ENCODE measurements around the gene RSPH10B. TPM values are rescaled to one million over a fixed set of nuclear protein-coding genes. Genes with fewer than 3 reads are reported as not detected.
"Not testable (repeated sequence)": the region's sequence is repeated elsewhere in the genome, so short reads cannot be mapped to it uniquely, and the experiment has no call there.

The RSPH10B gene
- total and polyA plus RNA-seq, 2 of the 8 experiments (the other 6 are each of a cell fraction or from before 2014, with no cell fraction given) = 0.17 to 0.45 TPM

DNA sequence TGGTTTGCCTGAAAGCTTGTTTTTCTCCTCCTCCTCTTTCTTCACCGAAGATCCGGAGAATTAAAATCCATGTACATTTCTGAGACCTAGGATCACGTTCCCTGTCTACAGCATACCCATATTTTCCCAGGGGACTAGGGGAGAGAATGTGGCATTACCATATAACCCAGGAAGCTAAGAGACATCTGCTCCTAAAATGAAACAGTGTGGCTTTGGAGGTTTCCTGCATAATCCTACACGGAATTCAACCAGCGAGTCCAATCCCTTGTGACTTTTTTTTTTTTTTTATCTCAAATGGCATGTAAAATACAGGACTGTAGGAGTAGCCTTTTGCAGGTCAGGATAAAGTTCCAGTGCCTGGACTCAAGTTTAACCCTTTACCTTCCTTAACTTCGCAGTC is 61.7 kb downstream of the RSPH10B start:
- H4K5ac ChIP-seq (ENCODE audit: insufficient read length, low read depth, low read length); H3K23me2 ChIP-seq (ENCODE audit: low read depth, low read length); H3K4me2 ChIP-seq (ENCODE audit: insufficient read depth in 1 of 2, low read depth in 2 of 2, low read length in 2 of 2); FAIRE-seq; H3K4me3 ChIP-seq (ENCODE audit: extremely low read depth in 1 of 4, insufficient read depth in 2 of 4, low read depth in 3 of 4, low read length in 4 of 4); H4K20me1 ChIP-seq (replicated peaks in 1 of 2; ENCODE audit: control insufficient read depth in 1 of 2, insufficient read depth in 2 of 2, low read length in 2 of 2); H2AK5ac ChIP-seq (ENCODE audit: low read depth, low read length); H2BK120ac ChIP-seq (replicated peaks; ENCODE audit: low read depth, low read length); H4K8ac ChIP-seq (ENCODE audit: extremely low read depth, insufficient read depth, low read length); CTCF ChIA-PET (ENCODE audit: partially characterized antibody); H2BK15ac ChIP-seq (ENCODE audit: low read length); H3K4ac ChIP-seq (replicated peaks; ENCODE audit: insufficient read length, low read depth, low read length); H4K91ac ChIP-seq (replicated peaks; ENCODE audit: insufficient read length, low read length); H3K56ac ChIP-seq (replicated peaks; ENCODE audit: insufficient read length, low read depth, low read length); H2BK12ac ChIP-seq (ENCODE audit: low read depth, low read length); H2AFZ ChIP-seq (ENCODE audit: low read length); H3K27ac ChIP-seq (ENCODE audit: low read depth, low read length); H3K79me1 ChIP-seq (ENCODE audit: low read depth, low read length); H3K9me3 ChIP-seq (ENCODE audit: insufficient read depth in 2 of 2, low read depth in 1 of 2, low read length in 1 of 2); H3K14ac ChIP-seq (ENCODE audit: insufficient read length); H3K9ac ChIP-seq (replicated peaks in 1 of 4; ENCODE audit: extremely low read depth in 1 of 4, low read depth in 3 of 4, low read length in 3 of 4); H3K18ac ChIP-seq (ENCODE audit: extremely low read depth, low read length); DNase-seq (ENCODE audit: low read depth in 1 of 2, low spot score in 2 of 2); H3K23ac ChIP-seq (ENCODE audit: insufficient read length); H3K27me3 ChIP-seq (replicated peaks in 1 of 4; ENCODE audit: control insufficient read depth in 3 of 4, extremely low read depth in 1 of 4, insufficient read depth in 3 of 4, low read length in 3 of 4); H2BK5ac ChIP-seq (ENCODE audit: low read depth, low read length); H3K4me1 ChIP-seq (replicated peaks in 1 of 4; ENCODE audit: control insufficient read depth in 3 of 4, insufficient read depth in 4 of 4, low read length in 3 of 4); H3K79me2 ChIP-seq (ENCODE audit: control insufficient read depth in 1 of 2, insufficient read depth in 2 of 2, low read length in 2 of 2); H2BK20ac ChIP-seq (ENCODE audit: low read length); POLR2A ChIA-PET (ENCODE audit: partially characterized antibody): not testable (repeated sequence)
- WGBS, 2 experiments (ENCODE audit: extremely low coverage in 1 of 2, insufficient coverage in 1 of 2, insufficient read length in 1 of 2, insufficient replicate concordance in 2 of 2, low coverage in 1 of 2, low lambda C conversion rate in 2 of 2, missing lambda C conversion rate in 1 of 2) = 93% methylated on average over 4 of the region's 6 CpGs; no CpG with 5 or more reads in 1 of the 2 experiments
- peaks cover 0 to 18% (median 7%) of the 10 kb centered on the region in 4 experiments; a peak in 2 of 8 replicates for H3K36me3 ChIP-seq (ENCODE audit: control insufficient read depth in 2 of 4, insufficient read depth in 4 of 4, low read length in 3 of 4)

DNA sequence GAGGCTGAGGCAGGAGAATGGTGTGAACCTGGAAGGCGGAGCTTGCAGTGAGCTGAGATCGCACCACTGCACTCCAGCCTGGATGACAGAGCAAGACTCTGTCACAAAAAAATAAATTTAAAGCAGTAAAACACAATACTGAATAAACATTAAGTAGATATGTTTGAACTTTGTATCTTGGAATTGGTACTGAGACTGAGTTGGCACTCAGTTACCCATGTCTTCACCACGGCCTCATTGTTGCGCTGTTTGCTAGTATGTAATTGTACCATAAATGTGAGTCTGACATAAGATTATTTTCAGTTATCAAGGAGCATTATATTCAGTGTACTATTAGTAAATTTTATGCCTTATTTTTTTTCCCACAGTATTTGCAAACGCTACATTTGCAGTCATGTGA is 65.8 kb downstream of the RSPH10B start:
- FAIRE-seq; H3K79me1 ChIP-seq (ENCODE audit: low read depth, low read length); H3K4me3 ChIP-seq (ENCODE audit: extremely low read depth in 1 of 4, insufficient read depth in 2 of 4, low read depth in 3 of 4, low read length in 4 of 4); H2BK5ac ChIP-seq (ENCODE audit: low read depth, low read length); H3K56ac ChIP-seq (replicated peaks; ENCODE audit: insufficient read length, low read depth, low read length); H2BK12ac ChIP-seq (ENCODE audit: low read depth, low read length); H3K9me3 ChIP-seq (ENCODE audit: insufficient read depth in 2 of 2, low read depth in 1 of 2, low read length in 1 of 2); H3K14ac ChIP-seq (ENCODE audit: insufficient read length); H3K27me3 ChIP-seq (replicated peaks in 1 of 4; ENCODE audit: control insufficient read depth in 3 of 4, extremely low read depth in 1 of 4, insufficient read depth in 3 of 4, low read length in 3 of 4); CTCF ChIA-PET (ENCODE audit: partially characterized antibody); H2BK15ac ChIP-seq (ENCODE audit: low read length); H3K4me1 ChIP-seq (replicated peaks in 1 of 4; ENCODE audit: control insufficient read depth in 3 of 4, insufficient read depth in 4 of 4, low read length in 3 of 4); H3K79me2 ChIP-seq (ENCODE audit: control insufficient read depth in 1 of 2, insufficient read depth in 2 of 2, low read length in 2 of 2); H3K27ac ChIP-seq (ENCODE audit: low read depth, low read length); H3K4me2 ChIP-seq (ENCODE audit: insufficient read depth in 1 of 2, low read depth in 2 of 2, low read length in 2 of 2); H4K8ac ChIP-seq (ENCODE audit: extremely low read depth, insufficient read depth, low read length); H2BK120ac ChIP-seq (replicated peaks; ENCODE audit: low read depth, low read length); H4K91ac ChIP-seq (replicated peaks; ENCODE audit: insufficient read length, low read length); H3K23ac ChIP-seq (ENCODE audit: insufficient read length); H3K4ac ChIP-seq (replicated peaks; ENCODE audit: insufficient read length, low read depth, low read length); H2AFZ ChIP-seq (ENCODE audit: low read length); H4K5ac ChIP-seq (ENCODE audit: insufficient read length, low read depth, low read length); H2BK20ac ChIP-seq (ENCODE audit: low read length); H3K23me2 ChIP-seq (ENCODE audit: low read depth, low read length); H3K9ac ChIP-seq (replicated peaks in 1 of 4; ENCODE audit: extremely low read depth in 1 of 4, low read depth in 3 of 4, low read length in 3 of 4); H2AK5ac ChIP-seq (ENCODE audit: low read depth, low read length); H4K20me1 ChIP-seq (replicated peaks in 1 of 2; ENCODE audit: control insufficient read depth in 1 of 2, insufficient read depth in 2 of 2, low read length in 2 of 2); H3K18ac ChIP-seq (ENCODE audit: extremely low read depth, low read length); DNase-seq (ENCODE audit: low read depth in 1 of 2, low spot score in 2 of 2): not testable (repeated sequence)
- 99% methylated on average over 5 of the region's 5 CpGs; no CpG with 5 or more reads in 1 of the 2 experiments for WGBS, 2 experiments (ENCODE audit: extremely low coverage in 1 of 2, insufficient coverage in 1 of 2, insufficient read length in 1 of 2, insufficient replicate concordance in 2 of 2, low coverage in 1 of 2, low lambda C conversion rate in 2 of 2, missing lambda C conversion rate in 1 of 2)
- POLR2A ChIA-PET (ENCODE audit: partially characterized antibody) = interaction anchor here (0.6 kb wide), 1 partner anchor 59 kb away, joined by 3 read pairs; no protein-coding TSS in a partner anchor
- H3K36me3 ChIP-seq (ENCODE audit: control insufficient read depth in 2 of 4, insufficient read depth in 4 of 4, low read length in 3 of 4) = peaks cover 0 to 13% (median 2%) of the 10 kb centered on the region in 4 experiments; a peak in 4 of 8 replicates
